HG03103 (cell line): ENCODE data around the gene FUT3.
A peak's percentile ranks its signal among the peaks of the same experiment; 100 is the strongest.
"Not testable (repeated sequence)": the region's sequence is repeated elsewhere in the genome, so short reads cannot be mapped to it uniquely, and the experiment has no call there.

Source experiments
- ATAC-seq: cut with Tn5 transposase; IDR thresholded peaks from one replicate; pipeline ENCODE4 v1.9.1; 2021; ENCODE audit warnings: low read depth; ENCODE audit not compliant: unreplicated experiment

The FUT3 gene

GRCh38 chr19:5850189-5850588, 1.1 kb downstream of the FUT3 start:
- ATAC-seq, result no peak

GRCh38 chr19:5848621-5849020, 2.6 kb downstream of the FUT3 start:
- ATAC-seq, result not testable (repeated sequence)

- ATAC-seq, result not testable (repeated sequence)
Observed at GRCh38 chr19:5847846-5848245, 3.4 kb downstream of the FUT3 start.

- no peak for ATAC-seq
Observed at GRCh38 chr19:5844456-5845433, 6.5 kb downstream of the FUT3 start.

- no peak for ATAC-seq
Observed at GRCh38 chr19:5843295-5843927, 7.8 kb downstream of the FUT3 start.

GRCh38 chr19:5841735-5842111, 9.5 kb downstream of the FUT3 start:
- ATAC-seq, result not testable (repeated sequence)

- ATAC-seq, result no peak
Observed at GRCh38 chr19:5839065-5840017, 11.9 kb downstream of the FUT3 start, which contains the start of gene FUT6. TSS of gene FUT6 (minus strand) at chr19:5839702. CDS start at chr19:5832567, 7,135 bp downstream.

- no peak for ATAC-seq
Observed at GRCh38 chr19:5838353-5839064, 12.7 kb downstream of the FUT3 start.

- no peak for ATAC-seq
Observed at GRCh38 chr19:5837761-5838352, 13.4 kb downstream of the FUT3 start.

- no peak for ATAC-seq
Observed at GRCh38 chr19:5832527-5833216, 18.6 kb downstream of the FUT3 start.

- ATAC-seq, result no peak
Observed at GRCh38 chr19:5832061-5832460, 19.2 kb downstream of the FUT3 start.

- no peak for ATAC-seq
Observed at GRCh38 chr19:5831159-5831558, 20.1 kb downstream of the FUT3 start.

- ATAC-seq, result no peak
Observed at GRCh38 chr19:5829567-5830310, 21.5 kb downstream of the FUT3 start.

- no peak for ATAC-seq
Observed at GRCh38 chr19:5828661-5829566, 22.3 kb downstream of the FUT3 start.

GRCh38 chr19:5827891-5828660, 23.2 kb downstream of the FUT3 start:
- peak; percentile 52 for ATAC-seq

GRCh38 chr19:5827342-5827890, 23.8 kb downstream of the FUT3 start:
- ATAC-seq, result no peak
